Ovary (tissue), 3 donors: ENCODE data around the gene TBC1D1.

Experiments used
- CTCF ChIP-seq, 3 donors: fragments of 450-650 bp in 2 of 3; fragments of 200-600 bp in 1 of 3; IDR thresholded peaks; one replicate each; pipeline versions ENCODE4 v1.5.1 to v1.8.0; 2016 to 2022; ENCODE audit warnings: antibody characterized with exemption in 3 of 3, mild to moderate bottlenecking in 1 of 3
- POLR2A ChIP-seq: fragments of 450-650 bp; IDR thresholded peaks from one replicate; pipeline ENCODE4 v1.6.1; 2017; ENCODE audit warnings: antibody characterized with exemption, mild to moderate bottlenecking, moderate library complexity
- donor health status: DM: no; HTN: no; CAD: no.

- no peak for TF ChIP-seq CTCF (IDR thresholded peaks at IDR 0.05)
- TF ChIP-seq POLR2A = no peak
These were observed 283.9 kb downstream of the TBC1D1 start for GRCh38 chr4:38174801-38175200.
